Lung (tissue), 12 donors: Measurements from ENCODE around the gene DDX3X. TPM values are rescaled to one million over a fixed set of nuclear protein-coding genes. Genes with fewer than 3 reads are reported as not detected.

Source experiments
- ATAC-seq: fragments of 200-7000 bp; cut with Tn5 transposase; one replicate; pipeline ENCODE4 v1.9.1; 2020; ENCODE audit warnings: moderate number of reproducible peaks; ENCODE audit not compliant: insufficient read depth, low FRiP score
- DNase-seq, 3 donors: peaks; one replicate each; pipeline ENCODE4 v3.0.0-alpha.2; 2013 to 2017
- H3K27ac ChIP-seq, 2 donors: one replicate each; pipeline ENCODE4 v1.5.1; 2013; ENCODE audit warnings: mild to moderate bottlenecking in 2 of 2, moderate library complexity in 2 of 2, control low read depth in 1 of 2, inconsistent platforms in 1 of 2, low read depth in 1 of 2, low read length in 1 of 2
- H3K27me3 ChIP-seq, 3 donors: one replicate each; pipeline ENCODE4 v1.5.1; 2013; ENCODE audit warnings: low read length in 2 of 3; ENCODE audit not compliant: control insufficient read depth in 3 of 3, insufficient read depth in 3 of 3
- H3K36me3 ChIP-seq, 4 donors: one replicate each; pipeline ENCODE4 v1.5.1; 2013; ENCODE audit warnings: low read length in 4 of 4, mild to moderate bottlenecking in 1 of 4, moderate library complexity in 1 of 4; ENCODE audit not compliant: control insufficient read depth in 4 of 4, insufficient read depth in 4 of 4
- H3K4me1 ChIP-seq, 5 donors: one replicate each; pipeline ENCODE4 v1.5.1; 2013; ENCODE audit warnings: low read length in 5 of 5, mild to moderate bottlenecking in 2 of 5, moderate library complexity in 1 of 5; ENCODE audit not compliant: control insufficient read depth in 5 of 5, insufficient read depth in 5 of 5
- H3K4me3 ChIP-seq: one replicate; pipeline ENCODE4 v1.5.1; 2013; ENCODE audit warnings: mild to moderate bottlenecking, control low read depth, moderate library complexity
- H3K9ac ChIP-seq, 2 donors: one replicate each; pipeline ENCODE4 v1.5.1; 2013; ENCODE audit warnings: low read length in 2 of 2, control low read depth in 1 of 2; ENCODE audit not compliant: insufficient read depth in 1 of 2
- H3K9me3 ChIP-seq, 4 donors: one replicate each; pipeline ENCODE4 v1.5.1; 2013; ENCODE audit warnings: low read length in 3 of 4, mild to moderate bottlenecking in 1 of 4, moderate library complexity in 1 of 4; ENCODE audit not compliant: control insufficient read depth in 4 of 4, insufficient read depth in 3 of 4
- CTCF ChIP-seq: IDR thresholded peaks from 2 replicates; pipeline ENCODE4 v1.5.1; 2012; ENCODE audit warnings: mild to moderate bottlenecking; ENCODE audit errors: control extremely low read depth, extremely low read depth
- WGBS, 2 donors: extraction: QIAGEN DNeasy Blood & Tissue Kit; methylation state at CpG; one replicate each; pipeline ENCODE4 v1.1.7; 2013; 5-methylcytosine and 5-hydroxymethylcytosine counted together
- polyA plus RNA-seq, 2 donors: library from polyadenylated mRNA; stranded (reverse); fragments of 200-250 nt; gene quantifications; one replicate each; pipeline ENCODE4 v1.2.1, GENCODE V29; 2013
- total RNA-seq, 2 donors: library from RNA; depleted of rRNA in 1 of 2; stranded (reverse); fragments of >200 nt in 1 of 2; gene quantifications; one replicate each; pipeline ENCODE4 v1.2.1, GENCODE V29; 2014 to 2021
- donor health status: control.
- donor health status: control.
- donor health status: Bipolar disorder and iron deficiency.
- donor health status: healthy.
- donor health status: DM: yes; HTN: yes; CAD: no.

Gene DDX3X
- total and polyA plus RNA-seq, 4 donors: 72.2 to 385 (median 176) TPM

GRCh38 chrX:41332408-41333002, 1.5 kb upstream of the DDX3X start:
- Histone ChIP-seq H3K4me3 (peak overlapping the region; percentile 48), H3K27me3 (peaks cover 0 to 17% (median 16%) of the 10 kb centered on the region in 3 donors), H3K27ac (peak overlapping the region; percentile 97 to 99), H3K9ac (peak overlapping the region; percentile 69 to 99), H3K36me3 (peaks cover 0 to 3% (median under 1%) of the 10 kb centered on the region in 4 donors), H3K4me1 (peaks cover 0 to 39% (median 2%) of the 10 kb centered on the region in 5 donors), H3K9me3 (no peaks in the 10 kb centered on the region)
- ATAC-seq: no peak
- peak in 2 of 3 donors; percentile 55 to 58 for DNase-seq
- WGBS, 2 donors: 4 to 7% methylated on average over 24 to 30 of the region's 30 CpGs
- no peak for TF ChIP-seq CTCF

- 1% methylated on average over 22 to 64 of the region's 64 CpGs for WGBS, 2 donors
Observed at GRCh38 chrX:41333003-41333743, 789 bp upstream of the DDX3X start.

GRCh38 chrX:41334363-41335197, 618 bp downstream of the DDX3X start:
- H3K4me3 ChIP-seq: peak overlapping the region; percentile 95
- DNase-seq: peak; percentile 88 to 96 (median 95)
- 0% methylated on average over 49 to 77 of the region's 77 CpGs for WGBS, 2 donors
- peaks cover 0 to 17% (median 16%) of the 10 kb centered on the region in 3 donors for H3K27me3 ChIP-seq
- ATAC-seq: peak; percentile 74
- TF ChIP-seq CTCF: no peak
- H3K9me3 ChIP-seq: no peaks in the 10 kb centered on the region
- peaks cover 0 to 18% (median 5%) of the 10 kb centered on the region in 4 donors for H3K36me3 ChIP-seq
- peak overlapping the region; percentile 97 to 99 for H3K27ac ChIP-seq
- H3K4me1 ChIP-seq: peaks cover 2 to 49% (median 5%) of the 10 kb centered on the region in 5 donors
- peak overlapping the region; percentile 99 for H3K9ac ChIP-seq

More at GRCh38 chrX:41333003-41333743, 789 bp upstream of the DDX3X start:
- Histone ChIP-seq H3K4me1 (peaks cover 0 to 41% (median 2%) of the 10 kb centered on the region in 5 donors), H3K27ac (peak overlapping the region; percentile 97 to 99), H3K4me3 (peak overlapping the region; percentile 95), H3K9me3 (no peaks in the 10 kb centered on the region), H3K36me3 (peaks cover 0 to 7% (median 1%) of the 10 kb centered on the region in 4 donors), H3K27me3 (peaks cover 0 to 17% (median 16%) of the 10 kb centered on the region in 3 donors), H3K9ac (peak overlapping the region; percentile 99)
- DNase-seq (peak; percentile 92 to 96 (median 93)), ATAC-seq (peak; percentile 51)
- no peak for TF ChIP-seq CTCF
